Stimulated activated CD4-positive, alpha-beta T cell treated with anti-CD3 and anti-CD28 coated beads, Interleukin-12 subunit alpha, Interleukin-12 subunit beta, amount 100 ng/mL, for 48 hours (primary cell): ENCODE results near the gene HCLS1.
"Not testable (repeated sequence)": the region's sequence is repeated elsewhere in the genome, so short reads cannot be mapped to it uniquely, and the experiment has no call there.

Experiments used
- DNase-seq, 3 donors: peaks; one replicate each; pipeline ENCODE4 v3.0.0-alpha.2; 2020; ENCODE audit warnings: low read depth in 2 of 3, low spot score in 1 of 3

Gene HCLS1, protein sequence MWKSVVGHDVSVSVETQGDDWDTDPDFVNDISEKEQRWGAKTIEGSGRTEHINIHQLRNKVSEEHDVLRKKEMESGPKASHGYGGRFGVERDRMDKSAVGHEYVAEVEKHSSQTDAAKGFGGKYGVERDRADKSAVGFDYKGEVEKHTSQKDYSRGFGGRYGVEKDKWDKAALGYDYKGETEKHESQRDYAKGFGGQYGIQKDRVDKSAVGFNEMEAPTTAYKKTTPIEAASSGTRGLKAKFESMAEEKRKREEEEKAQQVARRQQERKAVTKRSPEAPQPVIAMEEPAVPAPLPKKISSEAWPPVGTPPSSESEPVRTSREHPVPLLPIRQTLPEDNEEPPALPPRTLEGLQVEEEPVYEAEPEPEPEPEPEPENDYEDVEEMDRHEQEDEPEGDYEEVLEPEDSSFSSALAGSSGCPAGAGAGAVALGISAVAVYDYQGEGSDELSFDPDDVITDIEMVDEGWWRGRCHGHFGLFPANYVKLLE

DNA sequence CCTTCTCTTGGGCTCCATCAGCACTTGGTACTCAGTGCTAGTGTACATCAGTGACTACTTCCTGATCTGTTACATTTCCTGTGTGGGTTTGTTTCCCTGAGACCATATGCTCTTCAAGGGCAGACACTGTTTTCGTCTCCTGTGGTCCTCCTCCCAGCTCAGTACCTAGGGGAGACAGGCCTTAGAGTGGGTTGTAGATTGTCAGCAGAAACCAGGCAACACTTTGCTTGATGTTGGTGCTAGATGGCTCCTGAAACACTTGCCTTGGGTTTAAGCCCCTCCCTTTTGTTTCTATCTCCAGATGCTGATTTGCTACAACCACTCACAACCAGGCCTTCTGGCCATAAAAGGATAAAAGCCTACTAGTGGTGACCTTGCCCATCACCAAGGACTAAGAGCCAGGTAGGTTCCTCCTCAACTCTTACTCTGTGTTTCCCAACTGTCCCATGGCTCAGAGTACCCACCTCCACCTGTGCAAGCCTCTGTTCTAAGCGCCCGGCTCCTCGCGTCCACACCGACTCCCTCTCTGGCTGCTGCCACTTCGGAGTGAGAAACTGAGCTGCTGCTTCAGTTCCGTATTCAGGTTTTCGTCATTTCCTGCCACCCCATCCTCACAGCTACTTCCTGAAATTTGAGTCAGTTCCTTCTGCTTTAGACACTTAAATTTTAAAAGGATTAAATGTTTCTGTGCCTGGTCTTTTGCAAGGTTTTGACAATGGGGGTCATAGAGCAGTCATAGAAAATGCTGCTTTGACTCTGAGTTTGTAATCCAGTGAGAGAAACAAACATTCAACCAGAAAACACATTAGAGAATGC, at the start of gene HCLS1:
Gene HCLS1, minus strand, starts transcription at position 548 of the 816 bp plus-strand sequence. CDS start 2,556 bp downstream, outside the sequence.
- DNase-seq, result peak; percentile 53 to 63 (median 55)

DNA sequence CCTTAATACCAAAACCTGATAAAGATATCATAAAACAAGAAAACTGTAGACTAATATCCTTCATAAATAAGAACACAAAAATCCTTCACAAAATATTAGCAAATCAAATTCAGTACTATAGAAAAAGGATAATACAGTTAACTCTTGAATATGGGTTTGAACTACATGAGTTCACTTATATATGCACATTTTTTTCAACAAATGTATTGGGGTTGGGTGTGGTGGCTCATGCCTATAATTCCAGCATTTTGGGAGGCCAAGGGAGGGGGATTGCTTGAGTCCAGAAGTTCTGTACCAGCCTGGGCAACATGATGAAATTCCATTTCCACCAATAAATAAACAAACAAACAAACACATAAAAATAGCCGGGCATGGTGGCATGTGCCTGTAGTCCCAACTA, 49.6 kb upstream of the HCLS1 start:
- DNase-seq, result no peak

GRCh38 chr3:121707531-121708273, 47.0 kb upstream of the HCLS1 start:
- no peak for DNase-seq

DNA sequence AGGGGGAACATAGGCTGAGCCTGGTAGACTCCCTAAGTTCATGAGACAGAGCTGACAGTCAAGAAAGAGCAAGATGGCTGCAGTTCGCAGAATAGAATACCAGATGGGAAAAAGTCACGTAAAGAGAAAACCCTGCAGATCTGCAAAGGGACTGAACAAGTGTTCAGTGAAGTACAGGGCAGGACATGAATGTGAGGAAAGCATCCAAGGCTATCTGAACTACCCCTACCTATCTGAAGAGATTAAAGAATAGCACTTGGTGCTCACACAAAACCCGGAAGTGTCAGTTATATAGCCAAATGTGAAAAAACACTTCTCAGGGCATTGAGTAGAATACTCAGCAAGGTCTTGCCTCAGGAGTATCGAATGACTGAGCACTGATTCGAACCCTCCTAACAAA, 44.8 kb upstream of the HCLS1 start:
- DNase-seq, result no peak

DNA sequence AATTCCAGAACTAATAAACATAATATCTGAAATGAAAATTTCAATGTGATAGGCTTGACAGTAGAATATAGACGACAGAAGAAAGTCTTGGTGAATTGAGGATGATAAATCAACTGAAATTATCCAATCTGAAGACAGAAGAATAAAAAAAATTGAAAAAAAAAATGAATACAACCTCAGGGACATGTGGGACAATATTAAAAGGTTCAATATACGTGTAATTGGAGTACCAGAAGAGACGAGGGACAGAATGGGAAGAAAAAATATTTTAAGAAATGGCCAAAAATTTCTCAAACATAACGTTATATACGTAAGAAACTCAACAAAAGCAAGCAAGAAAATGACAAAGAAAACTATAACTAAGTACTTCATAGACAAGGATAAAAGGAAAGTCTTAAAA, 43.3 kb upstream of the HCLS1 start:
- DNase-seq, result no peak

DNA sequence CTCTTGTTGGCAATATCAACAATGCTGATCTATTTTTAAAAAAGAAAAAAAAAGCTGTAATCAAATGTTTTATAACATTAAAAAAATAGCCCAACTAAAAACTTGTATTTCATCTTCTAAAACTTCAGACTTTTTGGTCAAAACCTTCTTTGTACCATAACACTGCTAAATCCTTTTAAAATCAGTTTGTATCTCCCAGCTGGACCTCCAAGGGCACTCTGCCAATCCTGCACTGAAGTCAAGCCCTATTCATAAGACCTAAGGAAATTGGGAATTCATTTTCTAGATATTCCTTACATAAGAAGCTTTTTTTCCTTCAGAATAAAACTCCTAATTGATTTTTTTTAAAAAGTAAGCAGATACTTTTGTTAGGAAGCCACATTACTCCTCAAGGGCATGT, 38.2 kb upstream of the HCLS1 start:
- DNase-seq, result no peak

DNA sequence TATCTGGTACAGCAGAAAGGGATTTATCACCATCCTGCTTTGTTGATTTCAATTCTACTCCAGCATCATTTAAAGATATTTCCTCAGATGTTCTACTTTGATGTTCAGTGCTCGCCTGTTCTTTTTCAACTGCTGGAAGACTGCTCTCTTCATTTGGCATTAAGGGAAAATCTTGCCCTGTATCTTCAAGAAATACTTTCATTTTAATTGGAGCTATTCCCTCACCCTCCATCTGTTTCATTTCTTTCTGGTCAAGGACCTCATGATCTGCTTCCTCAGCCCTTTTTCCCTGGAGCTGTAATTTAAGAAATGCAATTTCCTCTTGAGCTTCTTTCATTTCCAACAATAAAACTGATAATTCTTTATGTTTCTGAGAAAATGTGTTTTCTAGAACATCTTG, 37.8 kb upstream of the HCLS1 start:
- no peak for DNase-seq

GRCh38 chr3:121696186-121696585, 35.5 kb upstream of the HCLS1 start:
- no peak for DNase-seq

GRCh38 chr3:121692010-121692699, 31.5 kb upstream of the HCLS1 start:
- DNase-seq, result no peak

- DNase-seq, result no peak
Measured at GRCh38 chr3:121690777-121691405, 30.2 kb upstream of the HCLS1 start.

DNA sequence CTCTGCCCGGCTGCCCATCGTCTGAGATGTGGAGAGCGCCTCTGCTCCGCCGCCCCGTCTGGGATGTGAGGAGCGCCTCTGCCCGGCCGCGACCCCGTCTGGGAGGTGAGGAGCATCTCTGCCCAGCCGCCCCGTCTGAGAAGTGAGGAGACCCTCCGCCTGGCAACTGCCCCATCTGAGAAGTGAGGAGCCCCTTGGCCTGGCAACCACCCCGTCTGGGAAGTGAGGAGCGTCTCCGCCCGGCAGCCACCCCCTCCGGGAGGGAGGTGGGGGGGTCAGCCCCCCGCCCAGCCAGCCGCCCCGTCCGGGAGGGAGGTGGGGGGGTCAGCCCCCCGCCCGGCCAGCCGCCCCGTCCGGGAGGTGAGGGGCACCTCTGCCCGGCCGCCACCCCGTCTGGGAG, 28.0 kb upstream of the HCLS1 start:
- not testable (repeated sequence) for DNase-seq

DNA sequence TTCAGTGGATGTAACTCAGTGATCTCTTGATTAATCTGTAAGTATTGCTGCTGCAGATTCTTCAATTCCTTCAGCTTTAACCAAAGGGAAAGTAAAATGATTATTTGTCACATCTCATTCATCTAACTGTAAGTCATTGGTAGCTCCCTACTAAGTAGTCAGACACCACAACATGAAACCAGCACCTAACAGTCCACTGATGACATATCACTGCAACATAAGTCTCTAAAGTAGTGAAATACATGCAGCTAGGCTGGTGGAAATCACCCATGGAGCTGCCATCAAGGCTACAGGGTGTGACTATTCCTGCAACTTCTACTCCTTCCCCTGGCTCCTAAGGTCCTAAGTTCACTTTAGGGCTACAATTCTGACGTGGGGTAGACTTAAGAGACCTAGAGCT, 21.1 kb upstream of the HCLS1 start:
- no peak for DNase-seq

GRCh38 chr3:121677141-121677540, 16.4 kb upstream of the HCLS1 start:
- no peak for DNase-seq

DNA sequence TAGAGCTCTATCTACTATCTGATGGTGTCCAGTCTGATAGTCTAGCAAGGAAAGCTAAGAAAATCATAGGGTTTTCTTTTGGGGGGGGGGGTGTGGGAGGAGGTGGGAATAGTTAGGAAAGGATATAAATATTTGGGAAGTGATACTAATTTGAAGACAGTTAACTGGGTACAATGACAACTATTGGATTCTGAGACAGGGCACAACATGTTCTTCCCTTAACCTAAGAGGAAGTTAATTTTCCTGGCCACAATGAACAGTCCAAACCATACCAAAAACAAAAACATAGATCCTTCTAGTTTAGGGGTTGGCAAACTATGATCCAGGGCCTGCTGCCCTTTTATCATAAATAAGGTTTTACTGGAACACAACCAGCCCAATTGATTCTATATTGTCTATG, 10.0 kb upstream of the HCLS1 start:
- DNase-seq, result no peak

DNA sequence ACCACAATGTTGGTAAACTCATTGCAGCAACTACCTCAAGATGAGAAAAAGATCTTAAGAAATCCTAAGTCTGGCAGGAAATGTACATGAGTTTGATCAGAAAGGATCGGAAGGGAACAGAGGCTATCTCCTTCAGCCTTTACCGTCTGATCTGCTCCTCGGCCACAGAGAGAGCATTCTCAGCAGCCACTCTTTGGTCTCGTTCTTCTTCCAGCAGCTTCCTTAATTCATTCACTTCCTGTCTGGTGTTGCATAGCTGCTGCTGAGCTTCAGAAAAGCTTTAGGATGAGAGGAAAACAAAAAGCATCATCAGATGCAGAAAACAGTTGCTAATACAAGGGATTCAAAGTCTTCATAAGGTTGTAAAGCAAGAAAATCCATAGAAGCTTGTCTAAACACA, 6.6 kb upstream of the HCLS1 start:
- DNase-seq, result no peak

DNA sequence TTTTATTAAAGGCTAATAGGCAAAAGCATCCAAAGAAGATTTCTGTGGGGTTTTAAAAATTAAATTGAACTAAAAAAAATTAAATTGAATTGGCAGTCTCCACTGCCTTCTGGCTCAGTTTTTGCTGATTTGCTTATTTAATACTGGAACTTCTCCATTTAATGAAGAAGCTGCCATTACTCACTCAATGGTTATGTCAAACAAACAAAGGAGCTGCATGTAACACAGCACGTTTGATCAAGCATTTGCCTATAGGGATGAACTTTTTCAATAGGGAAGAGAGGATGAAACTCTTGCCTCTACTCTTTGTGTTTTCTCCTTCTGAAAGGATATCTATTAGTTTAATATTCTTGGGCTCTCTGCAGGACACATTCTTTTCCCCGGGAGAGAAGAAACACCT, 4.8 kb upstream of the HCLS1 start:
- no peak for DNase-seq

GRCh38 chr3:121663171-121663847, 2.6 kb upstream of the HCLS1 start:
- DNase-seq, result no peak

DNA sequence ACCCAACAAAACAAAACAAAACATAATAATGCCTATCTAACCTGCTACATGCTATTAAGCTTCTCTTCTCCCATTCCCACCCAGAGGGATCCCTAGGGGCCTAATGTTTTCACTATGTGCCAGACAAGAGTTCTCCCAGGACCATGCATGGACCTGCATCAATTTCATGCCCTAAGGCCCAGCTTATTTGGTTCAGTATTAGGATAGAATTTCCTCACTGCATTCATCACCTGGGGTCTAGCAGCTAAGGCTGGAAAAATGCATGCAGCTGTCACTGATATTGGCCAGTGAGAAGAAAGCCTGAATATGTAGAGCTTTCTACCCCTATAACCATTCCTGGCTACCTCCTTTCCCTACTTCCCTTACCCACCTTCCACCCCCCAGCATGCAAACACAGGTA, 2.0 kb upstream of the HCLS1 start:
- no peak for DNase-seq

GRCh38 chr3:121661376-121661775, 673 bp upstream of the HCLS1 start:
- no peak for DNase-seq

- no peak for DNase-seq
Measured at GRCh38 chr3:121659586-121659985, 1.1 kb downstream of the HCLS1 start.
